Right ventricle myocardium inferior (tissue), 1 donor: Measurements from ENCODE around the gene MARS1. TPM values are rescaled to one million over a fixed set of nuclear protein-coding genes. Genes with fewer than 3 reads are reported as not detected.

Experiments used
- ATAC-seq: fragments of 200-7000 bp; cut with Tn5 transposase; one replicate; pipeline ENCODE4 v1.9.1; 2020; ENCODE audit warnings: mild to moderate bottlenecking, moderate library complexity
- DNase-seq: peaks from one replicate; pipeline ENCODE4 v3.0.0; 2021; ENCODE audit errors: missing footprints
- intact Hi-C: fragments of 100-400 bp; cut with DNase I; formaldehyde crosslinking; loops from one replicate; pipeline ENCODE4 v1.11.0; 2022
- total RNA-seq: library from RNA; stranded (reverse); fragmentation: NEBNext Ultra II Directional; extraction: Animal tissue kit (Norgen Biotek cat#: 25700); gene quantifications from one replicate; pipeline ENCODE4 v1.2.1, GENCODE V29; 2021
- donor health status: DM: no; HTN: yes; CAD: no; lungs with severe emphysema.

Gene MARS1
- total RNA-seq, 1 donor from 2014 or later, result 89.7 TPM

DNA sequence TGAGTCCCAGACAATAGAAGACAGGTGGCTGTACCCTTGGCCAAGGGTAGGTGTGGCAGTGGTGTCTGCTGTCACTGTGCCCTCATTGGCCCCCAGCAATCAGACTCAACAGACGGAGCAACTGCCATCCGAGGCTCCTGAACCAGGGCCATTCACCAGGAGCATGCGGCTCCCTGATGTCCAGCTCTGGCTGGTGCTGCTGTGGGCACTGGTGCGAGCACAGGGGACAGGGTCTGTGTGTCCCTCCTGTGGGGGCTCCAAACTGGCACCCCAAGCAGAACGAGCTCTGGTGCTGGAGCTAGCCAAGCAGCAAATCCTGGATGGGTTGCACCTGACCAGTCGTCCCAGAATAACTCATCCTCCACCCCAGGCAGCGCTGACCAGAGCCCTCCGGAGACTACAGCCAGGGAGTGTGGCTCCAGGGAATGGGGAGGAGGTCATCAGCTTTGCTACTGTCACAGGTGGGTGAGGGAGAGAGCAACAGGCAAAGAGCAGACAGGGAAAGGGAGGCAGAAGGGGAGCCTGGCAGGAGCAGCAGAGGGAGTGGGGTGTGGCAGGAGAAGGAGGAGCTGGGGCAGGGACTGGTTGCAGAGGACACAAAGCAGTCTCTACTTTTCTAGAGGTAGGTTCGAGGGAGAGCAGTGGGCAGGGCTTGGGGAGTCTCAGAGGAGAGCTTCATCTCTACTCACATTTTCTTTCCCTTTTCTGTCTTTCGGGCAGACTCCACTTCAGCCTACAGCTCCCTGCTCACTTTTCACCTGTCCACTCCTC, 32.3 kb upstream of the MARS1 start:
- DNase-seq (no peak), ATAC-seq (no peak)
- intact Hi-C loops, result loop anchor here (10.0 kb wide), 1 partner anchor 169 kb away; no protein-coding TSS in a partner anchor

DNA sequence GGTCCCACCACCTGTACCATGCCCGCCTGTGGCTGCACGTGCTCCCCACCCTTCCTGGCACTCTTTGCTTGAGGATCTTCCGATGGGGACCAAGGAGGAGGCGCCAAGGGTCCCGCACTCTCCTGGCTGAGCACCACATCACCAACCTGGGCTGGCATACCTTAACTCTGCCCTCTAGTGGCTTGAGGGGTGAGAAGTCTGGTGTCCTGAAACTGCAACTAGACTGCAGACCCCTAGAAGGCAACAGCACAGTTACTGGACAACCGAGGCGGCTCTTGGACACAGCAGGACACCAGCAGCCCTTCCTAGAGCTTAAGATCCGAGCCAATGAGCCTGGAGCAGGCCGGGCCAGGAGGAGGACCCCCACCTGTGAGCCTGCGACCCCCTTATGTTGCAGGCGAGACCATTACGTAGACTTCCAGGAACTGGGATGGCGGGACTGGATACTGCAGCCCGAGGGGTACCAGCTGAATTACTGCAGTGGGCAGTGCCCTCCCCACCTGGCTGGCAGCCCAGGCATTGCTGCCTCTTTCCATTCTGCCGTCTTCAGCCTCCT, 31.6 kb upstream of the MARS1 start:
- intact Hi-C loops, result loop anchor here (10.0 kb wide), 1 partner anchor 169 kb away; no protein-coding TSS in a partner anchor
- ATAC-seq (no peak), DNase-seq (no peak)

- ATAC-seq, result no peak
- intact Hi-C loops, result loop anchor here (10.0 kb wide), 1 partner anchor 168 kb away; no protein-coding TSS in a partner anchor
- DNase-seq, result no peak
Measured at GRCh38 chr12:57456737-57457490, 31.0 kb upstream of the MARS1 start.

GRCh38 chr12:57458665-57459054, 29.2 kb upstream of the MARS1 start:
- intact Hi-C loops, result loop anchor here (10.0 kb wide), 1 partner anchor 166 kb away; no protein-coding TSS in a partner anchor
- DNase-seq (no peak), ATAC-seq (no peak)

- intact Hi-C loops, result loop anchor here (10.0 kb wide), 1 partner anchor 166 kb away; no protein-coding TSS in a partner anchor
- ATAC-seq (peak; percentile 85), DNase-seq (peak; percentile 95)
Measured at GRCh38 chr12:57459055-57459749, 28.7 kb upstream of the MARS1 start.

GRCh38 chr12:57459750-57460467, 28.0 kb upstream of the MARS1 start, which contains the start of gene GLI1:
Gene GLI1, plus strand, starts transcription at chr12:57459785. Its CDS starts 3,907 bp downstream, at chr12:57463692.
- ATAC-seq, result peak; percentile 44

GRCh38 chr12:57460468-57460784, 27.4 kb upstream of the MARS1 start:
- DNase-seq, result no peak
- intact Hi-C loops, result no loop called here
- no peak for ATAC-seq

More at GRCh38 chr12:57459750-57460467, 28.0 kb upstream of the MARS1 start, which contains the start of gene GLI1:
- no peak for DNase-seq
- intact Hi-C loops, result loop anchor here (10.0 kb wide), 1 partner anchor 165 kb away; no protein-coding TSS in a partner anchor

DNA sequence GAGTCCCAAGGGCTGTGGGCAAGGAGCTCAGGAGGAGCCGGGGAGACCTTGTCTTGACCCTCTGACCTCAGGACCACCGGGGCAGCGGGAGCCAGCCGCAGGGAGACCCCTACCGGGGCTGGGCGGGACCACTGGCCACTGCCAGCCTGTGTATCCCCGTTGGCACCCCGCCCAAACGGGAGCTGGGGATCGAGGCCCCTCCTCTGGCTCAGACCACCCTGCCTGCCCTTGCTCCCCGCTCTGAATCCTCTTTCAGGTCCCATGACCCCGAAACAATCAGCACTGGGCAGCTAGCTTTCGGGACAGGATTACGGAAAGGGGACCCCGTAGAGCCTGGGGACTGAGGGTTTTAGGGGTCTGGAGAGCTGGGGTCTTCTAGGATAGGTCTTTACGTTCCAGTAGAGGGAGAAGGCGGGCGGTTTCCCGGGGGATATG, 27.0 kb upstream of the MARS1 start:
- ATAC-seq (no peak), DNase-seq (no peak)
- intact Hi-C loops, result no loop called here

DNA sequence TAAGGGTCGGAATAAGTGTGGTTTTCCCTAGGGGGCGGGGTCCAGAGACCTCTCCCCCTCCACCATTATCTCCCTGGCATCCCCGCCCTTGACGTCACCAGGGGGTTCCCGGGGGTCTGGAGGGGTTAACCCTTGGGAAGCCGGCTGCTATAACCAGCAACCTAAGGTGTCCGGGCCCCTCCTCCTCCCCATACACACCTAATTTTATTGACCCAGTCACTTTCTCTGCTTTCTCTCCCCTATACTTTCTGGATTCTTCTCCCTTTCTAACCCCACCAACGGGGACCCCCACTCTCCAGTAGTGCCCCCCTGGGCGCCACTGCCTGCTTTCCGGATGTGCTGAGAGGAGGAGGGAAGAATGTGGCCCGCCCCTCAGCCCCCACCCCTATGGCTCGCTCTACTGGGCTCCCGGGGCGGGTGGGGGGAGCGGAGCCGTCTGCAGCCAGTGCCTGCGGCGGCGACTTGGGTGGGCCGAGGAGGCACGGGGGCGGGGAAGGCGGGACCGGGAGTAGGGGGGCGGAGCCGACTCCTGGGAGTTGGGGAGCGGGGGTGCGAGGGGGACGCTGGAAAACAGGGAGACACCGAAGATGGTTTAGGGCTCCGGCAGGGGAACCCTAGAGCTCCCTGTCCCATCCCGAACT, 26.5 kb upstream of the MARS1 start:
- intact Hi-C loops, result no loop called here
- DNase-seq (peak; percentile 81), ATAC-seq (peak; percentile 40)

DNA sequence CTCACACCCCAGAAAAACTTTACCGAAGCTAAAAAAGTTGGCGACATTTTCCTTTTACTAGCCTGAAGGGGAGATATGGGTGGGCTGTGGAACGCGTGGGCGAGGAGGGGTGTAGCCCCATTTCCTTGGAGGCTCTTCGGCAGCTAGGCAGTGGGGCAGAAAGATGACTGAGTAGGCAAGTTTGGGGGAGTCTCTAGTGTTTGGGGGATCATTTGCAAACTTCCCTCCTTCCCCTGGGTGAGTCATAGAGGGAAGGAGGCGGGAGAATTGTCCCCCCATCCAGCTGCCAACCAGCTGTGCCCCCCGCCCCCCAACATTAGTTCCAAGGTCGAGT, 26.0 kb upstream of the MARS1 start:
- intact Hi-C loops, result loop anchor here (1.0 kb wide), 1 partner anchor 58 kb away; the partner anchor contains the start of gene DDIT3
- no peak for DNase-seq
- no peak for ATAC-seq

GRCh38 chr12:57462251-57462911, 25.5 kb upstream of the MARS1 start:
- intact Hi-C loops, result loop anchor here (1.0 kb wide), 1 partner anchor 58 kb away; the partner anchor contains the start of gene DDIT3
- DNase-seq, result peak; percentile 90
- peak; percentile 76 for ATAC-seq

DNA sequence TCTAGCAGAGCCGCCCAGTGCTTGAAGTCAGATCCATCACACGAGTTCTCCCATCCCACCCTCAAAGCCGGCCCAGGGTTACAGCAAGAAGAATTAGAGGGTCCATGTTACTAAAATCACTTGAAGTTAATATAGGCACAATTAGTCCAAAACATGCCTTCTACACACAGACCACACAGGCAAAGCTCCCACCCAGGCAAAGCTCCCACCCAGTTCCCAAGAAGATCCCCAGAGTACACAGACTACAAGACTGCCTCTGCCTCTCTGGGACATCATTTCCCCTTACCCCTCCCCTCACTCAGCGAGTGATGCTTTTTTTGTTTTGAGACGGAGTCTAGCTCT, 25.0 kb upstream of the MARS1 start:
- DNase-seq, result no peak
- intact Hi-C loops, result loop anchor here (1.0 kb wide), 1 partner anchor 57 kb away; the partner anchor contains the start of gene DDIT3

GRCh38 chr12:57464569-57464968, 23.3 kb upstream of the MARS1 start:
- no peak for DNase-seq
- intact Hi-C loops, result no loop called here
- no peak for ATAC-seq

More for the DNA sequence above, 25.0 kb upstream of the MARS1 start:
- ATAC-seq, result no peak

DNA sequence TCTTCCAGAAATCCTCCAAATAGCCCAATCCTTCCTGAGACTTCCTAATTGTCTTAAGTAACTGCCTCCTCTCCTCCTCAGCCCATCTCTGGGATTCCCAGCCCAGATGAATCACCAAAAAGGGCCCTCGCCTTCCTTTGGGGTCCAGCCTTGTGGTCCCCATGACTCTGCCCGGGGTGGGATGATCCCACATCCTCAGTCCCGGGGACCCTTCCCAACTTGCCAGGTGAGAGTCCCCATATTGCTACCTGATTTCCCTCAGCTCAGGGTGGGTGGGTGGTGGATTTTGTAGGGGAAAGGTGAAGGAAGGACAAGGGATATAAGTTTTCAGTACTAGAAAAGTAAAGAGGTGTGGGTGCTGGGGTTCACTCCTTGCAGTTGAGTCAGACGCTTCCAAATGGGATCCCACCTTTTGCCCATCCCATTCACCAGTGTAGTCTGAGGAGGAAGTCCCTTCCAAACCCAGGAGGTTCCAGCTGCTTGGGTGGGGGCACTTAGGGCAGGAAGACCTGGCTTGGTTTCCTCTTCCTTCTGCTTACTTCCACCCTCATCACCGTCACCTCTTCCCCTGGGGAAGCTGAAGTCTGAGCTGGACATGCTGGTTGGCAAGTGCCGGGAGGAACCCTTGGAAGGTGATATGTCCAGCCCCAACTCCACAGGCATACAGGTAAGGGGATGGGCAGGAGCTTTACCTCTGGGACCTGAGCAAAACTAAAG, 22.7 kb upstream of the MARS1 start:
- no peak for ATAC-seq
- DNase-seq, result no peak
- intact Hi-C loops, result no loop called here

DNA sequence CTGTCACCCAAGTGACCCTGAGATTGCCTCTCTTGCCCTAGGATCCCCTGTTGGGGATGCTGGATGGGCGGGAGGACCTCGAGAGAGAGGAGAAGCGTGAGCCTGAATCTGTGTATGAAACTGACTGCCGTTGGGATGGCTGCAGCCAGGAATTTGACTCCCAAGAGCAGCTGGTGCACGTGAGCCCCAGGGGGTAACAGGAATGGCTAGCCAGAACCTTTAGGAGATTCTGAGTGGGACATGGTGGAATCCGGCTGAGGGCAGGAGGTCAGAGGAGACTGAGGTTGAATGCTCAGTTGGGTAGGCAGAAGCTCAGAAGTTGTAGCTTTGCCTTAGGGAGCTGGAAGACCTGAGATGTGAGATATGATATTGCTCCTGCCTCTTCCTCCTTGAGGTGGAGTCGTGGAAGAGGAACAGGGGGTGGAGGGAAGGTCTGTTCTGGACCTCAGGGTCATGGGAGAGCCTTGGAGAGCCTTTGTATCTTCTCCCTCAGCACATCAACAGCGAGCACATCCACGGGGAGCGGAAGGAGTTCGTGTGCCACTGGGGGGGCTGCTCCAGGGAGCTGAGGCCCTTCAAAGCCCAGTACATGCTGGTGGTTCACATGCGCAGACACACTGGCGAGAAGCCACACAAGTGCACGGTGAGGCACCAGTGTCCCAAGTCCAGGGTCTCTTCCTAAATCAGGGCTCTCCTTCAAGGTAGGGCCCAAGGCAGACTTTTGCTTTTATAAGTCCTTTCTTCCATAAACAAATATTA, 21.9 kb upstream of the MARS1 start:
- intact Hi-C loops, result no loop called here
- ATAC-seq (no peak), DNase-seq (no peak)
